ENCODE data around the gene SCD5. TPM values are rescaled to one million over a fixed set of nuclear protein-coding genes. Genes with fewer than 3 reads are reported as not detected.

SCD5 gene
- total RNA-seq, 1 donor from 2014 or later, result 23.9 TPM

- no peaks in the 10 kb centered on the region for H3K36me3 Mint-ChIP-seq (ENCODE audit: unreplicated experiment)
- H3K27me3 Mint-ChIP-seq (ENCODE audit: unreplicated experiment), result no peaks in the 10 kb centered on the region
- DNase-seq (ENCODE audit: extremely low spot score, unreplicated experiment), result no peak
- H3K4me1 Mint-ChIP-seq (ENCODE audit: unreplicated experiment), result peaks cover 52% of the 10 kb centered on the region
- no peak for TF ChIP-seq CTCF (IDR thresholded peaks at IDR 0.05)
- no peak overlapping the region for H3K27ac Mint-ChIP-seq (ENCODE audit: unreplicated experiment)
- H3K4me3 Mint-ChIP-seq (ENCODE audit: unreplicated experiment), result no peak overlapping the region
- H3K9me3 Mint-ChIP-seq (ENCODE audit: unreplicated experiment), result no peaks in the 10 kb centered on the region
These were observed 15.8 kb downstream of the SCD5 start for GRCh38 chr4:82782626-82783345.

DNA sequence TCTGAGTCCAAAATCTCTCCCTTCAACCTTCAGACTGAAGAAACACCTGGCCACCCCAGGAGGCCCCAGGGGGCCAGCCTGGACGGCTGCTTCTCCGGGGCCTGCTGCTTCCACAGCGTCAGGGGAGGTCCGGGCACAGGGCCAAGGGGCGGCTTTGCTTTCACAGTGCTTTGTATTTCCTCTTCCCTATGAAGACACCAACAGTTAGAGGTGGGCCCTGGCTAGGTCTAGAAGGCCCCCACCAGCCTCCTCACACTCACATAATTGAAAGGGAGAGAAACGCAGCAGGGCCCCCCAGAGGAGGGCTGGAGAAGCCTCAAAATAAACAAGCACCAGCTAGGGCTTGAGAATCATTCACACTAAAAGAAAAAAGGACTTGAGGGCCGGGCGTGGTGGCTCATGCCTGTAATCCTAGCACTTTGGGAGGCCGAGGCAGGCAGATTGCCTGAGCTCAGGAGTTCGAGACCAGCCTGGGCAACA, 17.8 kb downstream of the SCD5 start:
- no peaks in the 10 kb centered on the region for H3K9me3 Mint-ChIP-seq (ENCODE audit: unreplicated experiment)
- TF ChIP-seq CTCF (IDR thresholded peaks at IDR 0.05), result peak; percentile 34
- H3K27ac Mint-ChIP-seq (ENCODE audit: unreplicated experiment), result peak overlapping the region; percentile 77
- peak; percentile 88 for DNase-seq (ENCODE audit: extremely low spot score, unreplicated experiment)
- no peak overlapping the region for H3K4me3 Mint-ChIP-seq (ENCODE audit: unreplicated experiment)
- no peaks in the 10 kb centered on the region for H3K27me3 Mint-ChIP-seq (ENCODE audit: unreplicated experiment)
- peaks cover 53% of the 10 kb centered on the region for H3K4me1 Mint-ChIP-seq (ENCODE audit: unreplicated experiment)
- no peaks in the 10 kb centered on the region for H3K36me3 Mint-ChIP-seq (ENCODE audit: unreplicated experiment)

DNA sequence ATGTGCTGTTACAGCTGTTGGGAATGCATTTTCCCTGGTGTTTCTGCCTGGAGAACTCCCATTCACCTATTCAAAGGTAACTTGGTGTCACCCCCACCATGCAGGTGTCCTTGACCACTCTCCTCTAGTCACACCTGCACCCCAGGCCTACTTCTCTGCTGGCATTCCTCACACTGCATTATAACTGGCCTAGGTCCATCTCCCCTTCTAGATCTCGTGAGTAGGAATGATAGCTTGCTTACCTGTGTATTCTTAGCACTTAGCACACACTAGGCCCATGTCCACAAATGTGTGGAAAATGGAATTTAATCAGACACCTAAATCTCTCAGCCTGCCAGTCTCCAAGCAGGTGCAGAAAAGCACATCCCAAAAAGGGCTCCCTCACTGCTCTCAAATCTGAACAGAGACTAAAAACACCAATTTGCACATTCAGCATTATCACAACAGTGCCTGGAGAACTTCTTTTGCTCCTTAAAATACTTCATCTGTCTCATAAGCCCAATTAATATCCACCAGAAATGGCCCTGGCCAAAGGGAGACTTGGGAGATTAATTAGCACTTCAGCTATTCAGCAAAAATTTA, 18.3 kb downstream of the SCD5 start:
- no peak for DNase-seq (ENCODE audit: extremely low spot score, unreplicated experiment)
- peaks cover 50% of the 10 kb centered on the region for H3K4me1 Mint-ChIP-seq (ENCODE audit: unreplicated experiment)
- no peaks in the 10 kb centered on the region for H3K9me3 Mint-ChIP-seq (ENCODE audit: unreplicated experiment)
- H3K27me3 Mint-ChIP-seq (ENCODE audit: unreplicated experiment), result no peaks in the 10 kb centered on the region
- peak overlapping the region; percentile 77 for H3K27ac Mint-ChIP-seq (ENCODE audit: unreplicated experiment)
- no peak for TF ChIP-seq CTCF (IDR thresholded peaks at IDR 0.05)
- no peaks in the 10 kb centered on the region for H3K36me3 Mint-ChIP-seq (ENCODE audit: unreplicated experiment)
- no peak overlapping the region for H3K4me3 Mint-ChIP-seq (ENCODE audit: unreplicated experiment)

- Mint-ChIP-seq H3K36me3 (ENCODE audit: unreplicated experiment) (no peaks in the 10 kb centered on the region), H3K4me3 (ENCODE audit: unreplicated experiment) (no peak overlapping the region), H3K27ac (ENCODE audit: unreplicated experiment) (no peak overlapping the region), H3K9me3 (ENCODE audit: unreplicated experiment) (no peaks in the 10 kb centered on the region), H3K27me3 (ENCODE audit: unreplicated experiment) (no peaks in the 10 kb centered on the region), H3K4me1 (ENCODE audit: unreplicated experiment) (peaks cover 51% of the 10 kb centered on the region)
- DNase-seq (ENCODE audit: extremely low spot score, unreplicated experiment), result no peak
- no peak for TF ChIP-seq CTCF (IDR thresholded peaks at IDR 0.05)
These were observed 19.6 kb downstream of the SCD5 start for GRCh38 chr4:82779032-82779431.

DNA sequence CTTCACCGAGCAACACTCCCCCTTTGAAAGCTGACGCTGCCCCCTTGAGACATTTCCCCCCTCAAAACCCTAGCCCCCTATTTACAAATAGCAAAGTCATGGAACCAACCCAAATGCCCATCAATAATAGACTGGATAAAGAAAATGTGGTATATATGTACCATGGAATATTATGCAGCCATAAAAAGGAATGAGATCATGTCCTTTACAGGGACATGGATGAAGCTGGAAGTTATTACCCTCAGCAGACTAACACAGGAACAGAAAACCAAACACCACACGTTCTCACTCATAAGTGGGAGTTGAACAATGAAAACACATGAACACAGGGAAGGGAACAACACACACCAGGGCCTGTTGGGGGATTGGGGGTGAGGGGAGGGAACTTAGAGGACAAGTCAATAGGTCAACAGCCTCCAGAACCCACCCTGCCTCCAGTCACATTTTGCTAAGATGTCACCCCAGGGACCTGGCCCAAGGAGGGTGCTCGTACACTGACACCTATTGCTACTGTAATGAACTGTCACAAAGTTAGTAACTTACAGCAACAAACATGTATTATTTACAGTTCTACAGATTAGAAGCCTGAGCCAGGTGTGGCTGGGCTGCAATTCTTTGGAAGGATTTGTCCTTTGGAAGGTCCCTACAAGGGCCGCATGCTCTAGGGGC, 20.6 kb downstream of the SCD5 start:
- H3K27me3 Mint-ChIP-seq (ENCODE audit: unreplicated experiment), result no peaks in the 10 kb centered on the region
- H3K27ac Mint-ChIP-seq (ENCODE audit: unreplicated experiment), result no peak overlapping the region
- no peaks in the 10 kb centered on the region for H3K9me3 Mint-ChIP-seq (ENCODE audit: unreplicated experiment)
- TF ChIP-seq CTCF (IDR thresholded peaks at IDR 0.05), result no peak
- no peak overlapping the region for H3K4me3 Mint-ChIP-seq (ENCODE audit: unreplicated experiment)
- peaks cover 50% of the 10 kb centered on the region for H3K4me1 Mint-ChIP-seq (ENCODE audit: unreplicated experiment)
- no peaks in the 10 kb centered on the region for H3K36me3 Mint-ChIP-seq (ENCODE audit: unreplicated experiment)
- no peak for DNase-seq (ENCODE audit: extremely low spot score, unreplicated experiment)

Measured in osteocyte (in vitro differentiated cells).